Measurements from ENCODE around the gene XPC. TPM values are rescaled to one million over a fixed set of nuclear protein-coding genes. Genes with fewer than 3 reads are reported as not detected.

Gene XPC
- total RNA-seq, 2 experiments from 2014 or later: 22.7 to 38.6 TPM

DNA sequence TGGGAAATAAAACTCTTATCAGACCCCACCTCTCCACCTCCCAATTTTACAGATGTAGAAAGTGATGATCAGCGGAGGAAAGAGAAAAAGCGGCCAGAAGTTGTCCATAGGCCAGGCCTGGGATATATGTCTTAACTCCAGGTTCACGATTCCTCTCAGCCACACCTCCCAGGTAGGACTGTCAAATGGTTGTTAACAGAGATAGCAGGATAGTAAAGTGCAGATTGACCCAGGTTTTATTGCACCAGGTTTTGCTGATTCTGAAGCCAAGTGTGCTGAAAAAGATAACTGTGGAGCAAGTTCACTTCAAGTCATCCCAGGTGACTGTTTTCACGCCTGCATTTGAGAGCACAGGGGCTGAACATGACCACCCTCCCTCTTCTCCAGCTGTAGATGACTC is 36.4 kb upstream of the XPC start:
- CTCF ChIA-PET (ENCODE audit: unreplicated experiment): no interaction called here

DNA sequence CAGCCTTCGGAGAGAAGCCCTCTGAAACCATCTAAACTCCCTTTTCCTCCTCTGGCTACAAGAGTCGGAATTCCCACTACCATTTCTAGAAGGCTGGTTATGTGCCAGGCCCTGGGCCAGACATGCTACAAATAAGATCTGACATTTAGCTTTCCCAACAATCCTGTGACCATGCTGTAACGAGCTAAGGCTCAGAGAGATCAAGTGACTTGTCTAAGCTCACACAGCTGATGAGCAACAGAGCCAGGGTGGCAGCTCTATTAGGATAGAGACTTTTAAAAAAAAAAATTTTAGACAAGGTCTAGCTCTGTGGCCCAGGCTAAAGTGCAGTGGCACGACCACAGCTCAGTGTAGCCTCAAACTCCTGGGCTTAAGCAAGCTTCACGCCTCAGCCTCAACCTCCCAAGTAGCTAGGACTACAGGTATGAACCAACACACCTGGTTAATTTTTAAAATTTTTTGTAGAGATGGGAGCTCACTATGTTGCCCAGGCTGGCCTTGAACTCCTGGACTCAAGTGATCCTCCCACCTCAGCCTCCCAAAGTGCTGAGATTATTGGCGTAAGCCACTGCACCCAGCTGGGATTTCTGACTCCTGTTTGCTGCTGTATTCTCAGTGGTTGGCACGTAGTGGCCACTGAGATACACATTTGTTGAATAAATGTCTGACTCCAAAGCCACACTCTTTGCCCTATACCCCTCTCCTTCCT is 34.8 kb upstream of the XPC start:
- CTCF ChIA-PET (ENCODE audit: unreplicated experiment): interaction anchor here (2.8 kb wide), 1 partner anchor 10 kb away, joined by 13 read pairs; no protein-coding TSS in a partner anchor

More for the DNA sequence above, 36.4 kb upstream of the XPC start:
- TF ChIP-seq, protein P1, sequence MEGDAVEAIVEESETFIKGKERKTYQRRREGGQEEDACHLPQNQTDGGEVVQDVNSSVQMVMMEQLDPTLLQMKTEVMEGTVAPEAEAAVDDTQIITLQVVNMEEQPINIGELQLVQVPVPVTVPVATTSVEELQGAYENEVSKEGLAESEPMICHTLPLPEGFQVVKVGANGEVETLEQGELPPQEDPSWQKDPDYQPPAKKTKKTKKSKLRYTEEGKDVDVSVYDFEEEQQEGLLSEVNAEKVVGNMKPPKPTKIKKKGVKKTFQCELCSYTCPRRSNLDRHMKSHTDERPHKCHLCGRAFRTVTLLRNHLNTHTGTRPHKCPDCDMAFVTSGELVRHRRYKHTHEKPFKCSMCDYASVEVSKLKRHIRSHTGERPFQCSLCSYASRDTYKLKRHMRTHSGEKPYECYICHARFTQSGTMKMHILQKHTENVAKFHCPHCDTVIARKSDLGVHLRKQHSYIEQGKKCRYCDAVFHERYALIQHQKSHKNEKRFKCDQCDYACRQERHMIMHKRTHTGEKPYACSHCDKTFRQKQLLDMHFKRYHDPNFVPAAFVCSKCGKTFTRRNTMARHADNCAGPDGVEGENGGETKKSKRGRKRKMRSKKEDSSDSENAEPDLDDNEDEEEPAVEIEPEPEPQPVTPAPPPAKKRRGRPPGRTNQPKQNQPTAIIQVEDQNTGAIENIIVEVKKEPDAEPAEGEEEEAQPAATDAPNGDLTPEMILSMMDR (conservative IDR thresholded peaks at IDR 0.05; ENCODE audit: low read length): no peak
- TF ChIP-seq EZH2phosphoT487 (IDR thresholded peaks at IDR 0.05; ENCODE audit: borderline replicate concordance, low read depth, low read length): no peak
- no peak for DNase-seq (ENCODE audit: low spot score)
- Histone ChIP-seq H3K79me2 (ENCODE audit: insufficient read depth, low read depth, low read length) (no peaks in the 10 kb centered on the region), H3K27ac (ENCODE audit: low read depth, low read length, poor library complexity, severe bottlenecking) (no peak overlapping the region), H3K4me1 (ENCODE audit: insufficient read depth, low read length, poor library complexity, severe bottlenecking) (no peaks in the 10 kb centered on the region), H3K4me2 (ENCODE audit: low read length) (no peak overlapping the region), H3K36me3 (ENCODE audit: insufficient read depth, low read length) (no peaks in the 10 kb centered on the region), H3K9me3 (ENCODE audit: low read length) (0 out of 2 replicates have a peak, but pooled peaks cover under 1% of the 10 kb centered on the region), H4K20me1 (ENCODE audit: insufficient read depth, low read length) (no peaks in the 10 kb centered on the region), H3K4me3 (ENCODE audit: low read depth, low read length, poor library complexity, severe bottlenecking) (no peak overlapping the region), H2AFZ (ENCODE audit: low read length) (no peak overlapping the region), H3K9me2 (ENCODE audit: insufficient read depth, low read length) (no peaks in the 10 kb centered on the region)
- intact Hi-C loops (cut with micrococcal nuclease; ENCODE audit: unreplicated experiment): no loop called here
- POLR2A ChIA-PET: no interaction called here
- BruUV-seq (replicated peaks): no TSS peak

More for the DNA sequence above, 34.8 kb upstream of the XPC start:
- no peak overlapping the region for H3K4me2 ChIP-seq (ENCODE audit: low read length)
- POLR2A ChIA-PET: interaction anchor here (0.7 to 2.5 kb wide), 6 partner anchors 10 to 603 kb away, joined by 3 to 7 read pairs (median 3); no protein-coding TSS in a partner anchor
- intact Hi-C loops (cut with micrococcal nuclease; ENCODE audit: unreplicated experiment): no loop called here
- H3K79me2 ChIP-seq (ENCODE audit: insufficient read depth, low read depth, low read length): no peaks in the 10 kb centered on the region
- no peak overlapping the region for H3K27ac ChIP-seq (ENCODE audit: low read depth, low read length, poor library complexity, severe bottlenecking)
- H3K36me3 ChIP-seq (ENCODE audit: insufficient read depth, low read length): no peaks in the 10 kb centered on the region
- no peak for DNase-seq (ENCODE audit: low spot score)
- no peak for TF ChIP-seq EZH2phosphoT487 (IDR thresholded peaks at IDR 0.05; ENCODE audit: borderline replicate concordance, low read depth, low read length)
- TF ChIP-seq, protein P1 (conservative IDR thresholded peaks at IDR 0.05; ENCODE audit: low read length): no peak
- H3K9me3 ChIP-seq (ENCODE audit: low read length): no peaks in the 10 kb centered on the region
- H3K9me2 ChIP-seq (ENCODE audit: insufficient read depth, low read length): no peaks in the 10 kb centered on the region
- no peak overlapping the region for H2AFZ ChIP-seq (ENCODE audit: low read length)
- BruUV-seq (replicated peaks): no TSS peak
- no peak overlapping the region for H3K4me3 ChIP-seq (ENCODE audit: low read depth, low read length, poor library complexity, severe bottlenecking)
- H4K20me1 ChIP-seq (ENCODE audit: insufficient read depth, low read length): no peaks in the 10 kb centered on the region
- no peaks in the 10 kb centered on the region for H3K4me1 ChIP-seq (ENCODE audit: insufficient read depth, low read length, poor library complexity, severe bottlenecking)

Measured in OCI-LY7 (cell line).